Peyer's patch (tissue), 4 donors: ENCODE data around the gene HEMK1.

Source experiments
- CTCF ChIP-seq, 6 experiments: fragments of 450-650 bp in 4 of 6; fragments of 200-600 bp in 2 of 6; sonication (generic) in 1 of 6; IDR thresholded peaks; one replicate each; pipeline ENCODE4 v1.5.1; 2017 to 2019; ENCODE audit warnings: antibody characterized with exemption in 6 of 6, mild to moderate bottlenecking in 3 of 6, moderate library complexity in 1 of 6
- POLR2A ChIP-seq, 2 donors: fragments of 450-650 bp; IDR thresholded peaks; one replicate each; pipeline ENCODE4 v1.5.1; 2017; ENCODE audit warnings: antibody characterized with exemption in 2 of 2, mild to moderate bottlenecking in 2 of 2, moderate library complexity in 2 of 2

GRCh38 chr3:50633230-50633790 is 64.0 kb downstream of the HEMK1 start:
- TF ChIP-seq CTCF (IDR thresholded peaks at IDR 0.05) (no peak), POLR2A (IDR thresholded peaks at IDR 0.05) (no peak)
